Suprapubic skin (tissue), 4 donors: Measurements from ENCODE around the gene ZDHHC3.

Source experiments
- POLR2A ChIP-seq, 2 donors: fragments of 450-650 bp; IDR thresholded peaks; one replicate each; pipeline ENCODE4 v1.6.1; 2017; ENCODE audit warnings: antibody characterized with exemption in 2 of 2, mild to moderate bottlenecking in 2 of 2, moderate library complexity in 2 of 2
- POLR2AphosphoS5 ChIP-seq, 3 donors: sonication (generic); formaldehyde crosslinking; IDR thresholded peaks; one replicate each; pipeline ENCODE4 v1.6.1; 2017; ENCODE audit warnings: antibody characterized with exemption in 3 of 3
- TF ChIP-seq, protein P1 (sequence below), 2 donors: fragments of 200-600 bp in 1 of 2; fragments of 450-650 bp in 1 of 2; sonication (generic) in 1 of 2; IDR thresholded peaks; one replicate each; pipeline ENCODE4 v1.5.1; 2016 to 2019; ENCODE audit warnings: antibody characterized with exemption in 2 of 2, mild to moderate bottlenecking in 1 of 2, moderate library complexity in 1 of 2

DNA sequence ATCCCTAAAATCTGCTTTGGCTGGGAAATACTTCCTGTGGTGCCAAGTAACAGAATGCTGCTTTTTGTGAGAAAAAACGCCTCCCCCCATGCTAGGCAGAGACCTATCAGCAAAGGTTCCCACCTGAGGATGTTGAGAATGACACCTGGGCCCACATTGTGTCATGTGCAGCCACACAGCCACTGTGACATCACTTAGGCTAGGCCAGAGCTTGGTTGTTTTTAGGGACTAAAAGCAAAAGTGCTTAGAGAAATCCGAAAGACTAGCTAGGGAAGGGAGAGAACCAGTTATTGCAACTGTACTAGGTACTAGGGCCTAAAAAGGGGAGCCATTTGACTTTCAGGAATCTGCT is 6.2 kb downstream of the ZDHHC3 start:
- TF ChIP-seq, protein P1, sequence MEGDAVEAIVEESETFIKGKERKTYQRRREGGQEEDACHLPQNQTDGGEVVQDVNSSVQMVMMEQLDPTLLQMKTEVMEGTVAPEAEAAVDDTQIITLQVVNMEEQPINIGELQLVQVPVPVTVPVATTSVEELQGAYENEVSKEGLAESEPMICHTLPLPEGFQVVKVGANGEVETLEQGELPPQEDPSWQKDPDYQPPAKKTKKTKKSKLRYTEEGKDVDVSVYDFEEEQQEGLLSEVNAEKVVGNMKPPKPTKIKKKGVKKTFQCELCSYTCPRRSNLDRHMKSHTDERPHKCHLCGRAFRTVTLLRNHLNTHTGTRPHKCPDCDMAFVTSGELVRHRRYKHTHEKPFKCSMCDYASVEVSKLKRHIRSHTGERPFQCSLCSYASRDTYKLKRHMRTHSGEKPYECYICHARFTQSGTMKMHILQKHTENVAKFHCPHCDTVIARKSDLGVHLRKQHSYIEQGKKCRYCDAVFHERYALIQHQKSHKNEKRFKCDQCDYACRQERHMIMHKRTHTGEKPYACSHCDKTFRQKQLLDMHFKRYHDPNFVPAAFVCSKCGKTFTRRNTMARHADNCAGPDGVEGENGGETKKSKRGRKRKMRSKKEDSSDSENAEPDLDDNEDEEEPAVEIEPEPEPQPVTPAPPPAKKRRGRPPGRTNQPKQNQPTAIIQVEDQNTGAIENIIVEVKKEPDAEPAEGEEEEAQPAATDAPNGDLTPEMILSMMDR (IDR thresholded peaks at IDR 0.05): no peak
- TF ChIP-seq POLR2AphosphoS5 (IDR thresholded peaks at IDR 0.05) (no peak), POLR2A (IDR thresholded peaks at IDR 0.05) (no peak)
